SU-DHL-6 (cell line): ENCODE data around the gene METTL6.

Source experiments
- H2AFZ ChIP-seq: fragments of 200-600 bp; sonication (generic); 2 replicates; pipeline ENCODE4 v1.6.1; 2014; ENCODE audit warnings: low read depth, mild to moderate bottlenecking, moderate library complexity, mixed read lengths, antibody characterized with exemption, low read length; ENCODE audit not compliant: severe bottlenecking
- H3F3A ChIP-seq: fragments of 200-600 bp; shearing (Covaris generic); 2 replicates; pipeline ENCODE4 v1.6.0; 2016; ENCODE audit warnings: antibody characterized with exemption, mild to moderate bottlenecking; ENCODE audit not compliant: insufficient read depth
- H3K27ac ChIP-seq: fragments of 200-600 bp; sonication (generic); 2 replicates; pipeline ENCODE4 v1.5.1; 2016; ENCODE audit warnings: low read depth, mild to moderate bottlenecking, low read length, moderate library complexity, mixed read lengths
- H3K27me3 ChIP-seq: fragments of 200-600 bp; sonication (generic), shearing (Covaris generic); 2 replicates; pipeline ENCODE4 v1.6.0; 2014; ENCODE audit warnings: mild to moderate bottlenecking, low read length
- H3K36me3 ChIP-seq: fragments of 200-600 bp; sonication (generic); 2 replicates; pipeline ENCODE4 v1.6.1; 2014; ENCODE audit warnings: mild to moderate bottlenecking, low read length, mixed read lengths
- H3K4me2 ChIP-seq: fragments of 300-600, 200-600 bp; shearing (Covaris generic), sonication (generic); 2 replicates; pipeline ENCODE4 v1.6.0; 2014; ENCODE audit warnings: low read length, low read depth, mild to moderate bottlenecking; ENCODE audit not compliant: poor library complexity, severe bottlenecking
- H3K4me3 ChIP-seq: fragments of 200-600 bp; sonication (generic); 2 replicates; pipeline ENCODE4 v1.5.1; 2014; ENCODE audit warnings: antibody characterized with exemption, low read length, mild to moderate bottlenecking, mixed read lengths; ENCODE audit not compliant: insufficient read depth, poor library complexity, severe bottlenecking
- H3K79me2 ChIP-seq: fragments of 200-600 bp; sonication (generic); 2 replicates; pipeline ENCODE4 v1.6.1; 2014; ENCODE audit warnings: mild to moderate bottlenecking, low read length, moderate library complexity; ENCODE audit not compliant: insufficient read depth
- H3K9ac ChIP-seq: fragments of 200-600 bp; sonication (generic); 2 replicates; pipeline ENCODE4 v1.7.0; 2014; ENCODE audit warnings: mild to moderate bottlenecking, low read length
- H3K9me2 ChIP-seq: fragments of 200-600 bp; sonication (generic); replicated peaks from 2 replicates; pipeline ENCODE4 v1.6.1; 2014; ENCODE audit warnings: low read length; ENCODE audit not compliant: insufficient read depth
- H3K9me3 ChIP-seq: fragments of 200-600 bp; sonication (generic); 2 replicates; pipeline ENCODE4 v1.6.1; 2014; ENCODE audit warnings: low read length, mixed read lengths; ENCODE audit not compliant: insufficient read depth
- H4K20me1 ChIP-seq: fragments of 200-600 bp; sonication (generic); 2 replicates; pipeline ENCODE4 v1.6.1; 2014; ENCODE audit warnings: low read depth, mild to moderate bottlenecking, antibody characterized with exemption, low read length, moderate library complexity, mixed read lengths
- CTCF ChIP-seq: fragments of 200-600 bp; sonication (generic); IDR thresholded peaks from one replicate; pipeline ENCODE4 v1.5.1; 2017; ENCODE audit warnings: antibody characterized with exemption, mild to moderate bottlenecking, low read length, moderate library complexity; ENCODE audit not compliant: insufficient read depth, poor library complexity, severe bottlenecking
- EZH2phosphoT487 ChIP-seq: fragments of 200-600 bp; sonication (generic), shearing (Covaris generic); conservative IDR thresholded peaks from 2 replicates; pipeline ENCODE4 v1.6.1; 2018; ENCODE audit warnings: mild to moderate bottlenecking, antibody characterized with exemption, low read length, moderate library complexity, mixed read lengths

METTL6 gene

GRCh38 chr3:15471861-15472260 is 44.5 kb upstream of the METTL6 start:
- H3K4me2 ChIP-seq, result no peak overlapping the region
- H4K20me1 ChIP-seq, result no peaks in the 10 kb centered on the region
- H3F3A ChIP-seq, result no peaks in the 10 kb centered on the region
- H3K9ac ChIP-seq, result no peak overlapping the region
- TF ChIP-seq EZH2phosphoT487 (no peak), CTCF (no peak)
- no peaks in the 10 kb centered on the region for H3K9me2 ChIP-seq
- no peaks in the 10 kb centered on the region for H3K27me3 ChIP-seq
- H3K27ac ChIP-seq, result no peak overlapping the region
- H3K79me2 ChIP-seq, result no peaks in the 10 kb centered on the region
- H3K9me3 ChIP-seq, result no peaks in the 10 kb centered on the region
- H3K36me3 ChIP-seq, result no peaks in the 10 kb centered on the region
- no peak overlapping the region for H3K4me3 ChIP-seq
- no peak overlapping the region for H2AFZ ChIP-seq

- H3F3A ChIP-seq, result no peaks in the 10 kb centered on the region
- H3K27ac ChIP-seq, result no peak overlapping the region
- H3K9me2 ChIP-seq, result no peaks in the 10 kb centered on the region
- no peak overlapping the region for H3K4me2 ChIP-seq
- H3K9me3 ChIP-seq, result no peaks in the 10 kb centered on the region
- no peak overlapping the region for H2AFZ ChIP-seq
- no peaks in the 10 kb centered on the region for H3K27me3 ChIP-seq
- no peak overlapping the region for H3K4me3 ChIP-seq
- H3K36me3 ChIP-seq, result no peaks in the 10 kb centered on the region
- no peaks in the 10 kb centered on the region for H4K20me1 ChIP-seq
- H3K9ac ChIP-seq, result no peak overlapping the region
- no peaks in the 10 kb centered on the region for H3K79me2 ChIP-seq
- TF ChIP-seq EZH2phosphoT487 (no peak), CTCF (no peak)
These were observed 43.5 kb upstream of the METTL6 start for GRCh38 chr3:15470849-15471248.

- no peaks in the 10 kb centered on the region for H3K9me2 ChIP-seq
- H3K79me2 ChIP-seq, result no peaks in the 10 kb centered on the region
- TF ChIP-seq EZH2phosphoT487 (no peak), CTCF (no peak)
- no peaks in the 10 kb centered on the region for H3K27me3 ChIP-seq
- H3K36me3 ChIP-seq, result no peaks in the 10 kb centered on the region
- no peak overlapping the region for H3K9ac ChIP-seq
- H3K4me2 ChIP-seq, result no peak overlapping the region
- no peak overlapping the region for H2AFZ ChIP-seq
- no peaks in the 10 kb centered on the region for H3K9me3 ChIP-seq
- H3K27ac ChIP-seq, result no peak overlapping the region
- H3F3A ChIP-seq, result no peaks in the 10 kb centered on the region
- H4K20me1 ChIP-seq, result no peaks in the 10 kb centered on the region
- no peak overlapping the region for H3K4me3 ChIP-seq
These were observed 42.9 kb upstream of the METTL6 start for GRCh38 chr3:15470261-15470660.
